HCT116 (cell line): ENCODE measurements around the gene SLC2A9. TPM values are rescaled to one million over a fixed set of nuclear protein-coding genes. Genes with fewer than 3 reads are reported as not detected.

Experiments used
- ATAC-seq: fragments of 200-7000 bp; cut with Tn5 transposase; 2 replicates; pipeline ENCODE4 v1.9.1; 2020; ENCODE audit warnings: mild to moderate bottlenecking, moderate library complexity
- BruUV-seq: library from RNA; stranded (reverse); fragments of 400-500 nt; replicated peaks from 2 replicates; lab custom pipeline; 2021; lab: Mats Ljungman, UMichigan
- CTCF ChIA-PET: fragments of 300-600 bp; sonication (Branson Sonifier 250); formaldehyde crosslinking; loops from one replicate; lab custom pipeline; 2021; ENCODE audit warnings: antibody characterized with exemption; lab: Charles Lee
- POLR2A ChIA-PET: fragments of 300-600, 350-600 bp; sonication (Branson Sonifier 250); formaldehyde crosslinking; loops from one replicate; lab custom pipeline; 2021; ENCODE audit warnings: antibody characterized with exemption; lab: Charles Lee
- RAD21 ChIA-PET, 2 experiments: fragments of 300-600 bp; sonication (Branson Sonifier 250); formaldehyde crosslinking; loops; one replicate each; lab custom pipeline; 2023; ENCODE audit warnings: low total read pairs in 2 of 2; ENCODE audit not compliant: uncharacterized antibody in 2 of 2, unreplicated experiment in 2 of 2, low non-redundant PET in 1 of 2; lab: Charles Lee
- DNase-seq: peaks from one replicate; pipeline ENCODE4 v3.0.0-alpha.2; 2010; ENCODE audit warnings: low read depth, low spot score
- H2AFZ ChIP-seq: fragments of 200-600 bp; shearing (Covaris generic), sonication (generic); 2 replicates; pipeline ENCODE4 v1.6.1; 2017; ENCODE audit warnings: low read depth, mixed run types, mixed read lengths, antibody characterized with exemption, low read length; ENCODE audit not compliant: poor library complexity, severe bottlenecking
- H3K27ac ChIP-seq: 2 replicates; pipeline ENCODE4 v1.5.1; 2012; ENCODE audit warnings: low read depth, low read length
- H3K27me3 ChIP-seq: fragments of 200-600 bp; sonication (generic); 2 replicates; pipeline ENCODE4 v1.6.1; 2016; ENCODE audit warnings: mixed run types, low read length, mixed read lengths; ENCODE audit not compliant: insufficient read depth
- H3K36me3 ChIP-seq, 2 experiments: fragments of 200-500 bp in 1 of 2; fragments of 200-600 bp in 1 of 2; sonication (Bioruptor generic) in 1 of 2; sonication (generic) in 1 of 2; 2 replicates each; pipeline versions ENCODE4 v1.5.1 to v1.6.1; 2014 to 2016; ENCODE audit warnings: low read length in 2 of 2, inconsistent platforms in 1 of 2, mixed read lengths in 1 of 2, mixed run types in 1 of 2; ENCODE audit not compliant: insufficient read depth in 2 of 2, control insufficient read depth in 1 of 2
- H3K4me1 ChIP-seq, 2 experiments: fragments of 200-600 bp in 1 of 2; sonication (generic) in 1 of 2; 2 replicates each; pipeline versions ENCODE4 v1.5.1 to v1.6.1; 2012 to 2017; ENCODE audit warnings: low read length in 2 of 2, inconsistent platforms in 1 of 2, mild to moderate bottlenecking in 1 of 2, mixed read lengths in 1 of 2, mixed run types in 1 of 2, moderate library complexity in 1 of 2; ENCODE audit not compliant: insufficient read depth in 2 of 2, control insufficient read depth in 1 of 2
- H3K4me2 ChIP-seq: fragments of 200-600 bp; sonication (generic); 2 replicates; pipeline ENCODE4 v1.6.1; 2017; ENCODE audit warnings: mixed run types, low read length, mixed read lengths
- H3K4me3 ChIP-seq, 2 experiments: fragments of 200-600 bp in 1 of 2; sonication (generic) in 1 of 2; replicated peaks in 1 of 2; 2 replicates each; pipeline ENCODE4 v1.5.1; 2011 to 2016; ENCODE audit warnings: low read length in 2 of 2, control low read depth in 1 of 2, low read depth in 1 of 2, mild to moderate bottlenecking in 1 of 2, mixed read lengths in 1 of 2, mixed run types in 1 of 2
- H3K79me2 ChIP-seq: fragments of 200-600 bp; sonication (generic); 2 replicates; pipeline ENCODE4 v1.6.1; 2017; ENCODE audit warnings: mild to moderate bottlenecking, mixed run types, low read length, moderate library complexity, mixed read lengths; ENCODE audit not compliant: insufficient read depth
- H3K9ac ChIP-seq: fragments of 200-600 bp; sonication (generic); 2 replicates; pipeline ENCODE4 v1.6.1; 2016; ENCODE audit warnings: low read length, mixed read lengths
- H3K9me2 ChIP-seq: fragments of 200-600 bp; sonication (generic), shearing (Covaris generic); 2 replicates; pipeline ENCODE4 v1.6.1; 2017; ENCODE audit warnings: mixed run types, mild to moderate bottlenecking, moderate library complexity; ENCODE audit not compliant: insufficient read depth
- H3K9me3 ChIP-seq, 2 experiments: fragments of 200-500 bp in 1 of 2; fragments of 200-600 bp in 1 of 2; sonication (Bioruptor generic) in 1 of 2; sonication (generic) in 1 of 2; 2 replicates each; pipeline ENCODE4 v1.6.1; 2014 to 2017; ENCODE audit warnings: low read length in 2 of 2, mixed read lengths in 2 of 2, inconsistent platforms in 1 of 2, low read depth in 1 of 2, mild to moderate bottlenecking in 1 of 2, mixed run types in 1 of 2, moderate library complexity in 1 of 2; ENCODE audit not compliant: control insufficient read depth in 1 of 2, insufficient read depth in 1 of 2
- H4K20me1 ChIP-seq: fragments of 200-600 bp; sonication (generic), shearing (Covaris generic); 2 replicates; pipeline ENCODE4 v1.6.1; 2017; ENCODE audit warnings: mixed run types, mild to moderate bottlenecking, moderate library complexity; ENCODE audit not compliant: insufficient read depth
- CBX3 ChIP-seq: IDR thresholded peaks from 2 replicates; pipeline ENCODE4 v1.6.1; 2012; ENCODE audit warnings: low read depth
- CEBPB ChIP-seq: IDR thresholded peaks from 2 replicates; pipeline ENCODE4 v1.6.1; 2012; ENCODE audit warnings: low read depth
- CTCF ChIP-seq, 3 experiments: fragments of 200-600 bp in 1 of 3; sonication (generic) in 1 of 3; IDR thresholded peaks in 2 of 3; conservative IDR thresholded peaks in 1 of 3; 2 replicates each; pipeline ENCODE4 v1.5.1; 2012 to 2017; ENCODE audit warnings: low read depth in 2 of 3, low read length in 2 of 3, antibody characterized with exemption in 1 of 3, borderline replicate concordance in 1 of 3, control low read depth in 1 of 3, mild to moderate bottlenecking in 1 of 3, mixed read lengths in 1 of 3, mixed run types in 1 of 3, moderate library complexity in 1 of 3; ENCODE audit not compliant: insufficient read depth in 1 of 3
- ELF1 ChIP-seq: IDR thresholded peaks from 2 replicates; pipeline ENCODE4 v1.6.1; 2012; ENCODE audit warnings: low read depth, borderline replicate concordance
- EZH2phosphoT487 ChIP-seq: fragments of 200-600 bp; IDR thresholded peaks from 2 replicates; pipeline ENCODE4 v1.6.1; 2018; ENCODE audit warnings: antibody characterized with exemption, borderline replicate concordance
- POLR2AphosphoS5 ChIP-seq: IDR thresholded peaks from 2 replicates; pipeline ENCODE4 v1.6.1; 2011; ENCODE audit warnings: mild to moderate bottlenecking, low read depth, low read length, moderate library complexity
- RAD21 ChIP-seq: IDR thresholded peaks from 2 replicates; pipeline ENCODE4 v1.6.1; 2012; ENCODE audit warnings: low read depth, mild to moderate bottlenecking
- REST ChIP-seq: IDR thresholded peaks from 2 replicates; pipeline ENCODE4 v1.6.1; 2012; ENCODE audit warnings: low read depth
- SRF ChIP-seq: IDR thresholded peaks from 2 replicates; pipeline ENCODE4 v1.6.1; 2012; ENCODE audit warnings: low read depth
- intact Hi-C: fragments of 100-400 bp; cut with micrococcal nuclease; formaldehyde crosslinking; loops from 2 replicates; pipeline ENCODE4 v1.10.0; 2022
- total RNA-seq: library from RNA; stranded (reverse); gene quantifications from one replicate; pipeline ENCODE4 v1.2.1, GENCODE V29; 2021; ENCODE audit not compliant: unreplicated experiment
- TF ChIP-seq, protein P1 (sequence below): IDR thresholded peaks from 2 replicates; pipeline ENCODE4 v1.6.1; 2011; ENCODE audit warnings: mild to moderate bottlenecking, low read length, moderate library complexity; ENCODE audit not compliant: insufficient replicate concordance; ENCODE audit errors: extremely low read depth

SLC2A9 gene
- total RNA-seq, 1 experiment from 2014 or later = 2.2 TPM

DNA sequence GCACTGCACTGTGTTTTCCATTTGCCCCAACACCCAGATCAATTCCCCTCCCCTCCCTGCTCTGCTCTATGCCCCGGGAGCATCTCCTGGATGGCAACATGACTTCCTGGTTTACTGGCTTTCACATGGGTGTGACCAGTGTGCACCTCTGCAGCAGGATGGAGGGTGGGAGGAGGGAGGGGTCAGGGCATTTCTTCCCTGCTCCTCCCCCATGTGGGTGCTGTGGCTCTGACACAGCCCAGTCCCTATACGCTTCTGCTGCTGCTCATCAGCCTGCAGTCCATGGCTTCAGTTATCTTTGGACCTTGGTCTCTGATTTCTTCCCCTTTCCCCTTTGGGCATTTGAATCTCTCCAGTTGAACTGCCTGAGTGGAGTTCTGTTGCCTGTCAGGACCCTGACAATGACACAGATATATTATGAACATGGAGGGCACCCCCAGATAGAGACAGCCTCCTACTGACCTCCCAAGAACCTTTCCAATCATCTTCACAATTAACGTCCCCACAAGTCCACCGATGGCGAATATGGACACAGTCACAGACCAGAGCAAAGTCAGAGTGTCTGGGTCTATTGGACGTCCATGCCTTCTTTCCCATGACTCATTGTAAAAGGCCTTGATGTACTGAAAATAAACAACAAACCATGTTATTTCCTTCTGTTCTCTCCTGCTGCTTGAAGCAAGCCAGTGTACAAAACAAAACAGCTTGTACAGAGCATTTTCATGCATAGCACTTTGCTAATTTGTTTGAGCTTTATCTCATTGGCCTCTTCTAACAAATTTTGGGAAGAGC, 24.8 kb downstream of the SLC2A9 start:
- ATAC-seq (peak; percentile 77), DNase-seq (no peak)
- H3K9me2 ChIP-seq = no peaks in the 10 kb centered on the region
- no peaks in the 10 kb centered on the region for H4K20me1 ChIP-seq
- H3K27me3 ChIP-seq = no peaks in the 10 kb centered on the region
- no peak overlapping the region for H3K4me3 ChIP-seq
- ChIA-PET POLR2A (no interaction called here), CTCF (no interaction called here), RAD21 (no interaction called here)
- H3K36me3 ChIP-seq = no peaks in the 10 kb centered on the region
- no TSS peak for BruUV-seq
- no peaks in the 10 kb centered on the region for H3K9me3 ChIP-seq
- H3K9ac ChIP-seq = no peak overlapping the region
- peaks cover 4 to 23% of the 10 kb centered on the region in 2 experiments; a peak in 3 of 4 replicates for H3K4me1 ChIP-seq
- TF ChIP-seq ELF1 = peak; percentile 31; the same call in 1 of the 2 replicates
- no peak for TF ChIP-seq POLR2AphosphoS5
- intact Hi-C loops = no loop called here
- H2AFZ ChIP-seq = no peak overlapping the region
- H3K27ac ChIP-seq = no peak overlapping the region
- no peaks in the 10 kb centered on the region for H3K79me2 ChIP-seq
- peak overlapping the region; percentile 17; the same call in 1 of the 2 replicates for H3K4me2 ChIP-seq

GRCh38 chr4:9994246-9994847, 26.9 kb downstream of the SLC2A9 start:
- intact Hi-C loops = no loop called here
- RAD21 ChIA-PET = no interaction called here
- no peak for DNase-seq
- H3K4me3 ChIP-seq = no peak overlapping the region
- no peak for ATAC-seq
- no peaks in the 10 kb centered on the region for H4K20me1 ChIP-seq
- H3K4me1 ChIP-seq = peaks cover 4 to 13% of the 10 kb centered on the region in 2 experiments; a peak in 3 of 4 replicates
- H3K9me3 ChIP-seq = no peaks in the 10 kb centered on the region
- POLR2A ChIA-PET = no interaction called here
- no peak overlapping the region for H3K4me2 ChIP-seq
- no peaks in the 10 kb centered on the region for H3K9me2 ChIP-seq
- CTCF ChIA-PET = no interaction called here
- H3K36me3 ChIP-seq = no peaks in the 10 kb centered on the region
- no peak overlapping the region for H3K27ac ChIP-seq
- H2AFZ ChIP-seq = no peak overlapping the region
- H3K9ac ChIP-seq = no peak overlapping the region
- no peaks in the 10 kb centered on the region for H3K27me3 ChIP-seq
- no peaks in the 10 kb centered on the region for H3K79me2 ChIP-seq
- no TSS peak for BruUV-seq
- TF ChIP-seq REST = no peak
- no peak for TF ChIP-seq CEBPB
- no peak for TF ChIP-seq EZH2phosphoT487
- TF ChIP-seq RAD21 = no peak
- TF ChIP-seq CTCF (IDR thresholded peaks at IDR 0.05 in 2 of 3, conservative IDR thresholded peaks at IDR 0.05 in 1 of 3; ENCODE audit: borderline replicate concordance in 1 of 3, insufficient read depth in 1 of 3, low read depth in 2 of 3, low read length in 2 of 3) = no peak
- TF ChIP-seq SRF = no peak
- TF ChIP-seq CBX3 = no peak
- TF ChIP-seq, protein P1, sequence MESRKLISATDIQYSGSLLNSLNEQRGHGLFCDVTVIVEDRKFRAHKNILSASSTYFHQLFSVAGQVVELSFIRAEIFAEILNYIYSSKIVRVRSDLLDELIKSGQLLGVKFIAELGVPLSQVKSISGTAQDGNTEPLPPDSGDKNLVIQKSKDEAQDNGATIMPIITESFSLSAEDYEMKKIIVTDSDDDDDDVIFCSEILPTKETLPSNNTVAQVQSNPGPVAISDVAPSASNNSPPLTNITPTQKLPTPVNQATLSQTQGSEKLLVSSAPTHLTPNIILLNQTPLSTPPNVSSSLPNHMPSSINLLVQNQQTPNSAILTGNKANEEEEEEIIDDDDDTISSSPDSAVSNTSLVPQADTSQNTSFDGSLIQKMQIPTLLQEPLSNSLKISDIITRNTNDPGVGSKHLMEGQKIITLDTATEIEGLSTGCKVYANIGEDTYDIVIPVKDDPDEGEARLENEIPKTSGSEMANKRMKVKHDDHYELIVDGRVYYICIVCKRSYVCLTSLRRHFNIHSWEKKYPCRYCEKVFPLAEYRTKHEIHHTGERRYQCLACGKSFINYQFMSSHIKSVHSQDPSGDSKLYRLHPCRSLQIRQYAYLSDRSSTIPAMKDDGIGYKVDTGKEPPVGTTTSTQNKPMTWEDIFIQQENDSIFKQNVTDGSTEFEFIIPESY = no peak
